T-helper 2 cell (primary cell): ENCODE results near the gene ZFAND2A.
"Not testable (repeated sequence)": the region's sequence is repeated elsewhere in the genome, so short reads cannot be mapped to it uniquely, and the experiment has no call there.

Source experiments
- DNase-seq, 5 experiments: peaks; one replicate each; pipeline versions ENCODE4 v3.0.0 to v3.0.0-alpha.2; 2012 to 2022

Gene ZFAND2A

GRCh38 chr7:1150400-1151002 lies 9.5 kb downstream of the ZFAND2A start:
- DNase-seq: no peak

- no peak for DNase-seq
Measured at GRCh38 chr7:1149351-1149794, 10.6 kb downstream of the ZFAND2A start.

GRCh38 chr7:1147873-1148272 lies 12.1 kb downstream of the ZFAND2A start:
- not testable (repeated sequence) for DNase-seq

- no peak for DNase-seq
Measured at GRCh38 chr7:1144269-1144771, 15.7 kb downstream of the ZFAND2A start.

- not testable (repeated sequence) for DNase-seq
Measured at GRCh38 chr7:1143031-1143430, 17.0 kb downstream of the ZFAND2A start.

GRCh38 chr7:1142051-1142635 lies 17.9 kb downstream of the ZFAND2A start:
- no peak for DNase-seq

GRCh38 chr7:1141651-1142050 lies 18.3 kb downstream of the ZFAND2A start:
- DNase-seq: no peak

GRCh38 chr7:1140476-1141104 lies 19.4 kb downstream of the ZFAND2A start:
- peak in 1 of 5 experiments; percentile 19 for DNase-seq

- no peak for DNase-seq
Measured at GRCh38 chr7:1137517-1138167, 22.4 kb downstream of the ZFAND2A start.

GRCh38 chr7:1136841-1137516 lies 23.0 kb downstream of the ZFAND2A start:
- DNase-seq: peak in 1 of 5 experiments; percentile 15

GRCh38 chr7:1134951-1135350 lies 25.0 kb downstream of the ZFAND2A start:
- DNase-seq: no peak

- DNase-seq: no peak
Measured at GRCh38 chr7:1131471-1132265, 28.3 kb downstream of the ZFAND2A start.

- no peak for DNase-seq
Measured at GRCh38 chr7:1130021-1130990, 29.7 kb downstream of the ZFAND2A start.

- no peak for DNase-seq
Measured at GRCh38 chr7:1129431-1129830, 30.6 kb downstream of the ZFAND2A start.

GRCh38 chr7:1127001-1127400 lies 33.0 kb downstream of the ZFAND2A start:
- DNase-seq: no peak

GRCh38 chr7:1125603-1125969 lies 34.4 kb downstream of the ZFAND2A start:
- no peak for DNase-seq

- DNase-seq: no peak
Measured at GRCh38 chr7:1124816-1125602, 35.0 kb downstream of the ZFAND2A start.

GRCh38 chr7:1124164-1124563 lies 35.8 kb downstream of the ZFAND2A start:
- no peak for DNase-seq

- DNase-seq: no peak
Measured at GRCh38 chr7:1123715-1124114, 36.3 kb downstream of the ZFAND2A start.
